Smooth muscle cell (in vitro differentiated cells): Measurements from ENCODE around the gene MINDY4. TPM values are rescaled to one million over a fixed set of nuclear protein-coding genes. Genes with fewer than 3 reads are reported as not detected.

Source experiments
- DNase-seq: peaks from one replicate; lab custom pipeline; 2025; ENCODE audit not compliant: unreplicated experiment; lab: John Stamatoyannopoulos, UW
- H2AFZ ChIP-seq: fragments of 200-600 bp; sonication (generic); 2 replicates; pipeline ENCODE4 v1.6.0; 2016; ENCODE audit warnings: antibody characterized with exemption, low read depth, mild to moderate bottlenecking
- H3F3A ChIP-seq: fragments of 200-600 bp; sonication (generic); 2 replicates; pipeline ENCODE4 v1.6.0; 2017; ENCODE audit warnings: antibody characterized with exemption, low read depth
- H3K27ac ChIP-seq: fragments of 200-600 bp; sonication (generic); 2 replicates; pipeline ENCODE4 v1.5.1; 2016; ENCODE audit warnings: low read depth, mild to moderate bottlenecking
- H3K27me3 ChIP-seq: fragments of 200-600 bp; sonication (generic); 2 replicates; pipeline ENCODE4 v1.6.1; 2016; ENCODE audit warnings: low read depth, mild to moderate bottlenecking
- H3K36me3 ChIP-seq: fragments of 200-600 bp; sonication (generic); 2 replicates; pipeline ENCODE4 v1.5.1; 2016; ENCODE audit warnings: low read depth
- H3K4me1 ChIP-seq: fragments of 200-600 bp; sonication (generic); 2 replicates; pipeline ENCODE4 v1.5.1; 2016; ENCODE audit warnings: low read depth
- H3K4me2 ChIP-seq: fragments of 200-600 bp; sonication (generic); 2 replicates; pipeline ENCODE4 v1.6.0; 2016; ENCODE audit warnings: mild to moderate bottlenecking
- H3K4me3 ChIP-seq: fragments of 200-600 bp; sonication (generic); 2 replicates; pipeline ENCODE4 v1.5.1; 2016; ENCODE audit warnings: mild to moderate bottlenecking
- H3K79me2 ChIP-seq: fragments of 200-600 bp; sonication (generic); 2 replicates; pipeline ENCODE4 v1.6.0; 2016; ENCODE audit warnings: low read depth, mild to moderate bottlenecking
- H3K9ac ChIP-seq: fragments of 200-600 bp; sonication (generic); 2 replicates; pipeline ENCODE4 v1.6.0; 2016; ENCODE audit warnings: low read depth
- H3K9me3 ChIP-seq: fragments of 200-600 bp; sonication (generic); replicated peaks from 2 replicates; pipeline ENCODE4 v1.5.1; 2016; ENCODE audit warnings: low read depth
- H4K20me1 ChIP-seq: fragments of 200-600 bp; sonication (generic); 2 replicates; pipeline ENCODE4 v1.6.0; 2016; ENCODE audit warnings: low read depth
- WGBS: methylation state at CpG from one replicate; pipeline ENCODE4 v1.1.7; 2016; ENCODE audit warnings: low lambda C conversion rate; 5-methylcytosine and 5-hydroxymethylcytosine counted together
- polyA plus RNA-seq: library from polyadenylated mRNA; unstranded; fragments of >200 nt; fragmentation: Nextera tagmentation; extraction: Ambion mirVana; gene quantifications from 2 replicates; pipeline ENCODE4 v1.2.1, GENCODE V29; 2016
- total RNA-seq: library from RNA; depleted of rRNA; stranded (reverse); fragments of >200 nt; gene quantifications from 2 replicates; pipeline ENCODE4 v1.2.3, GENCODE V29; 2014
- TF ChIP-seq, protein P1 (sequence below): fragments of 200-600 bp; sonication (generic); IDR thresholded peaks from 2 replicates; pipeline ENCODE4 v1.5.1; 2017; ENCODE audit warnings: borderline replicate concordance, mild to moderate bottlenecking, antibody characterized with exemption; ENCODE audit not compliant: insufficient read depth, poor library complexity, severe bottlenecking

MINDY4 gene
- total and polyA plus RNA-seq, 2 experiments from 2014 or later = 4.9 to 5.3 TPM

DNA sequence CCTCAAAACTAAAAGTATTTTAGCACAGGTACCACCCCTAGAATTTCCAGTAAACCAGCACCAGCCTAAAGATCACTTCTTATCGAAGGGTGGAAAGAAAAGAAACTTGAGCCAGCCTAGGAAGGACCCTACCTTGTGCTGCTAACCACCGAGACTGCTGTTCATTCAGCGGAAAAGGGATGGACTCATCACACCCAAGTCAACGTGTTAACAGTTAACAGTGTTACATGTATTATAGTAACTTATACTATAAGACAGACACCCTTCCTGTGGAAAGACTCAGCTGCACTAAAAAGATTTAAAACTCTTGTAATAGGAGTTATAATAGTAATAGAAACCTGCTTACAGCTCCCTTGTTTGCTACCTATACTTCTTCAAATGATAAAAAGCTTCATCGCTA lies 39.8 kb downstream of the MINDY4 start:
- TF ChIP-seq, protein P1, sequence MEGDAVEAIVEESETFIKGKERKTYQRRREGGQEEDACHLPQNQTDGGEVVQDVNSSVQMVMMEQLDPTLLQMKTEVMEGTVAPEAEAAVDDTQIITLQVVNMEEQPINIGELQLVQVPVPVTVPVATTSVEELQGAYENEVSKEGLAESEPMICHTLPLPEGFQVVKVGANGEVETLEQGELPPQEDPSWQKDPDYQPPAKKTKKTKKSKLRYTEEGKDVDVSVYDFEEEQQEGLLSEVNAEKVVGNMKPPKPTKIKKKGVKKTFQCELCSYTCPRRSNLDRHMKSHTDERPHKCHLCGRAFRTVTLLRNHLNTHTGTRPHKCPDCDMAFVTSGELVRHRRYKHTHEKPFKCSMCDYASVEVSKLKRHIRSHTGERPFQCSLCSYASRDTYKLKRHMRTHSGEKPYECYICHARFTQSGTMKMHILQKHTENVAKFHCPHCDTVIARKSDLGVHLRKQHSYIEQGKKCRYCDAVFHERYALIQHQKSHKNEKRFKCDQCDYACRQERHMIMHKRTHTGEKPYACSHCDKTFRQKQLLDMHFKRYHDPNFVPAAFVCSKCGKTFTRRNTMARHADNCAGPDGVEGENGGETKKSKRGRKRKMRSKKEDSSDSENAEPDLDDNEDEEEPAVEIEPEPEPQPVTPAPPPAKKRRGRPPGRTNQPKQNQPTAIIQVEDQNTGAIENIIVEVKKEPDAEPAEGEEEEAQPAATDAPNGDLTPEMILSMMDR = no peak
- H3F3A ChIP-seq = no peaks in the 10 kb centered on the region
- H3K27ac ChIP-seq = no peak overlapping the region
- H3K36me3 ChIP-seq = no peaks in the 10 kb centered on the region
- H3K79me2 ChIP-seq = no peaks in the 10 kb centered on the region
- H3K9me3 ChIP-seq = no peaks in the 10 kb centered on the region
- H2AFZ ChIP-seq = no peak overlapping the region
- WGBS = 93% methylated on average over 5 of the region's 5 CpGs
- H3K4me2 ChIP-seq = no peak overlapping the region
- H3K9ac ChIP-seq = no peak overlapping the region
- no peaks in the 10 kb centered on the region for H4K20me1 ChIP-seq
- H3K4me3 ChIP-seq = no peak overlapping the region
- H3K27me3 ChIP-seq = no peaks in the 10 kb centered on the region
- no peak for DNase-seq
- H3K4me1 ChIP-seq = no peaks in the 10 kb centered on the region

DNA sequence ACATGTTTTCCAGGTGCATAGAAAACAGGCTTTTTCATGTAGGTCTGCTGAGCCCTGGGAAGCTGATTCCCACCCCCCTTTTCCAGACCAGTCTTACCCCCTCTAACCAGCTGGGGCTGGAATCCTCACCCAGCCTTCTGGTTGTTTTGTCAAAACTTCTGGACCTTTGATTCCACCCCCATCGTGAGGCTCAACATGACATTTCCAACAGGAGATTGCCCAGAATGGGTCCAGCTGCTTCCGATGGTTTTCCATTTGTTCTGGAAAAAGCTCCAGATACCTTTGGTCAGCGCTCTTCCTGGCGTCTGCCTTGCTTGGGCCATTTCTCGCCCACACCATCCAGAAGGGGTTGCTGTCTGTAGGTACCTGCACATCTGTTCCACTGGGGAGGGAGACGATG lies 41.5 kb downstream of the MINDY4 start:
- H3K9ac ChIP-seq = no peak overlapping the region
- no peaks in the 10 kb centered on the region for H3K27me3 ChIP-seq
- H3F3A ChIP-seq = no peaks in the 10 kb centered on the region
- DNase-seq = no peak
- H3K9me3 ChIP-seq = no peaks in the 10 kb centered on the region
- TF ChIP-seq, protein P1 = no peak
- H3K27ac ChIP-seq = no peak overlapping the region
- H2AFZ ChIP-seq = no peak overlapping the region
- H3K36me3 ChIP-seq = no peaks in the 10 kb centered on the region
- no peaks in the 10 kb centered on the region for H3K4me1 ChIP-seq
- no peaks in the 10 kb centered on the region for H4K20me1 ChIP-seq
- no peak overlapping the region for H3K4me2 ChIP-seq
- 97% methylated on average over 6 of the region's 6 CpGs for WGBS
- no peaks in the 10 kb centered on the region for H3K79me2 ChIP-seq
- no peak overlapping the region for H3K4me3 ChIP-seq

DNA sequence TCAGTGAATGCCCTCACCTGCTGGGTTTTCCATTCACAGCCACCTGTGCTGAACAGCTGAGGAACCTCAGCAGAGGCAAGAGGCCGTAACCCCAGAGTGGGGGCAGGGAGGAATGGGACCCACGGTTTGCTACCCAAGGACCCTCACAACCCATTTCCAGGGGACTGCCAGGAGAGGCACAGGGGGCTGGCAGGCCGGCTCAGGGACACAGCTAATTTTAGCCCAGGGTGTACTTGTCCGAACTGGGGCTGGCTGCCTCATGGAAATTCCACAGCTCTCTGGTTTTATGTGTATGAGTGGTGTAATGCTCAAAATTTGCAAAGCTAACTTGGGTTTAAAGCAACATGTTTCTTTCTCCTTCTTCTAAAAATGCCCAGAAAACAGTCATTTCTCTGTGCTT lies 42.2 kb downstream of the MINDY4 start:
- Histone ChIP-seq H3K9ac (no peak overlapping the region), H3K4me1 (no peaks in the 10 kb centered on the region), H2AFZ (no peak overlapping the region), H3K79me2 (no peaks in the 10 kb centered on the region), H4K20me1 (no peaks in the 10 kb centered on the region), H3K27me3 (no peaks in the 10 kb centered on the region), H3K4me2 (no peak overlapping the region), H3K9me3 (no peaks in the 10 kb centered on the region), H3K4me3 (no peak overlapping the region), H3F3A (no peaks in the 10 kb centered on the region), H3K36me3 (no peaks in the 10 kb centered on the region), H3K27ac (no peak overlapping the region)
- TF ChIP-seq, protein P1 = no peak
- 76% methylated on average over 4 of the region's 4 CpGs for WGBS
- no peak for DNase-seq

DNA sequence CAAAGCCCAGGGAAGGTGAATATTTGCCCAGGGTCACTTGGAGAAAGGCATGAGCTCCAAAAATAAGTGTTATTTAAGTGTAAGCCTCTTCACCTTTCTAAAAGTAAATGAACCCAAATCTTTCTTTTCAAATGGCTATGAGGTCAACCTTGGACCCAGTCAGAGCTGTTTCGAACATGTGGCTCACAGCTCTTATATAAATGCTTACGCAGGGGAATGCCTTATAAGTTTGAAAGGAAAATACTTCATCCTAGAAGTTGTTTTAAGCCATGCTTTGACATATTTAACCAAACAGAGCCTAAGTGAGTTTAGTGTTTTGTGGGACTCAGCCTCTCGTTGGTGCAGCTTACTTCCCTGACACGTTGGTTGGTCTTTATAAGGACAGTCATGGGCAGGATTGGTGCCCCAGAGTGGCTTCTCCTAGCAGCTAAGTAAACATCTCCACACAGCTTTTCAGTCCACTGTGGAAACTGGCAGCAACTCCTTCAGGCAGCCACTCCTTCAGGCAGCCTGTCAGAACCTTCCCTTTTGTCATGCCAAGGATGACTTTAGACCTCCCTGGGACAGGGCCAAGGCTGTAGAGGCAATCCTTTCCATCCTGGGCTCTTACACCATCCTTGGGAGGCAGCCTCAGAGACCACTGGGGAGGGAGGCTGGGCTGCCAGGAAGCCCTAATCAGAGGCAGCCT lies 43.6 kb downstream of the MINDY4 start:
- H3K4me2 ChIP-seq = no peak overlapping the region
- TF ChIP-seq, protein P1 = no peak
- H3K9ac ChIP-seq = no peak overlapping the region
- H3K27ac ChIP-seq = no peak overlapping the region
- H3F3A ChIP-seq = no peaks in the 10 kb centered on the region
- 92% methylated on average over 4 of the region's 4 CpGs for WGBS
- no peaks in the 10 kb centered on the region for H4K20me1 ChIP-seq
- no peaks in the 10 kb centered on the region for H3K27me3 ChIP-seq
- no peak overlapping the region for H2AFZ ChIP-seq
- no peaks in the 10 kb centered on the region for H3K9me3 ChIP-seq
- no peaks in the 10 kb centered on the region for H3K4me1 ChIP-seq
- no peaks in the 10 kb centered on the region for H3K36me3 ChIP-seq
- no peak overlapping the region for H3K4me3 ChIP-seq
- H3K79me2 ChIP-seq = no peaks in the 10 kb centered on the region
- no peak for DNase-seq
